ENCODE results near the gene AKNA. TPM values are rescaled to one million over a fixed set of nuclear protein-coding genes. Genes with fewer than 3 reads are reported as not detected.

AKNA gene
- total RNA-seq, 1 experiment from 2014 or later: 14.4 TPM

DNA sequence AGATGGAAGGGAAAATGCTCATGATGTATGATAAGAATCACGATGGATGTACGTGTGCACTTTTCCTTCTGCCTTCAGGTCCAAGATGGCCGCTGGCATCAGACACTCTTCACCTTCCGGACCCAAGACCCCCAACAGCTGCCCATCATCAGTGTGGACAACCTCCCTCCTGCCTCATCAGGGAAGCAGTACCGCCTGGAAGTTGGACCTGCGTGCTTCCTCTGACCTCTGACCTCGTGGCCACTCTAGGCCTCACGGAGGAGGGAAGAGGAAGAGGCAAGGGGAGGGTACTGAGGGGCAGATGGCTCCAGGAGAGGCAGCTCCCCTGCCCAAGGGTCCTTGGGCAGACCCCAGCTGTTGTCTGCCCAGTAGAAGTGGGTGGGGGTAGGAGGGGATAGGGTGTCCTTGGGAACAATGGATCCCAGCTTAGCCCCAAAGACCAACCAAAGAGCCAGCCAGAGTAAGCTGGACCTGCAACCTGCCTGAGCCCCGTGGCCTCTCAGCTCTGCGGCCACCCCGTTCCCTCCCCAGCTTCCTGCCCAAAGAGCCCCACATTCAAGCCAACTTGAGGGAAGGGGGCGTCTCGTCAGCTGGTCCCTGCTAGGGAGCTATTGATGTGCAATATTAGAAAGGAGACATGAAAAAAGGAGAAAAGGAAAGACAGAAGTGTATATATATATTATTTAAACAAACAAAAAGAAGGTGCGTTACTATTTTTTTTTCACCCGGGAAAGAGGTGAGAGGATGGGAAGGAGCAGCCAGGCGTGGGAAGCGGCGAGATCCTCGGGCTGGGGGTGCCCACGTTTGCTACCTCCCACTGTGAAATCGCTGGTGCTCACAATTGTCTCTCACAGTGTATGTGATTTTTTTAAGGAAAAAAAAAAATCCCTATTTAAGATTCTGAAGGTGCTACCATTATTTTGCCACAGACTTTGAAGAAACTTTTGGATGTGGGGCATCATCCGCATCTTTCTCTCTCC, 77.0 kb downstream of the AKNA start:
- no peaks in the 10 kb centered on the region for H3K79me2 ChIP-seq (ENCODE audit: low read depth)
- POLR2A ChIA-PET (ENCODE audit: unreplicated experiment): interaction anchor here (0.6 kb wide), 1 partner anchor 200 kb away, joined by 5 read pairs; no protein-coding TSS in a partner anchor
- CTCF ChIA-PET: no interaction called here

GRCh38 chr9:114309096-114309495, 78.7 kb downstream of the AKNA start:
- H3F3A ChIP-seq (ENCODE audit: insufficient read depth, low read depth): no peaks in the 10 kb centered on the region
- DNase-seq: no peak
- H3K4me2 ChIP-seq: no peak overlapping the region
- H4K20me1 ChIP-seq (ENCODE audit: insufficient read depth): no peaks in the 10 kb centered on the region
- no peaks in the 10 kb centered on the region for H3K9me3 ChIP-seq (ENCODE audit: insufficient read depth, low read depth)
- H3K9me2 ChIP-seq (ENCODE audit: insufficient read depth): no peaks in the 10 kb centered on the region
- BruUV-seq (replicated peaks): no TSS peak
- POLR2A ChIA-PET (ENCODE audit: unreplicated experiment): no interaction called here
- no peaks in the 10 kb centered on the region for H3K79me2 ChIP-seq (ENCODE audit: low read depth)
- H3K27ac ChIP-seq: no peak overlapping the region
- no peak overlapping the region for H3K4me3 ChIP-seq
- no peak overlapping the region for H2AFZ ChIP-seq
- TF ChIP-seq, protein P1, sequence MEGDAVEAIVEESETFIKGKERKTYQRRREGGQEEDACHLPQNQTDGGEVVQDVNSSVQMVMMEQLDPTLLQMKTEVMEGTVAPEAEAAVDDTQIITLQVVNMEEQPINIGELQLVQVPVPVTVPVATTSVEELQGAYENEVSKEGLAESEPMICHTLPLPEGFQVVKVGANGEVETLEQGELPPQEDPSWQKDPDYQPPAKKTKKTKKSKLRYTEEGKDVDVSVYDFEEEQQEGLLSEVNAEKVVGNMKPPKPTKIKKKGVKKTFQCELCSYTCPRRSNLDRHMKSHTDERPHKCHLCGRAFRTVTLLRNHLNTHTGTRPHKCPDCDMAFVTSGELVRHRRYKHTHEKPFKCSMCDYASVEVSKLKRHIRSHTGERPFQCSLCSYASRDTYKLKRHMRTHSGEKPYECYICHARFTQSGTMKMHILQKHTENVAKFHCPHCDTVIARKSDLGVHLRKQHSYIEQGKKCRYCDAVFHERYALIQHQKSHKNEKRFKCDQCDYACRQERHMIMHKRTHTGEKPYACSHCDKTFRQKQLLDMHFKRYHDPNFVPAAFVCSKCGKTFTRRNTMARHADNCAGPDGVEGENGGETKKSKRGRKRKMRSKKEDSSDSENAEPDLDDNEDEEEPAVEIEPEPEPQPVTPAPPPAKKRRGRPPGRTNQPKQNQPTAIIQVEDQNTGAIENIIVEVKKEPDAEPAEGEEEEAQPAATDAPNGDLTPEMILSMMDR (conservative IDR thresholded peaks at IDR 0.05): no peak
- no peak for TF ChIP-seq EZH2 (IDR thresholded peaks at IDR 0.05; ENCODE audit: low read depth)
- no peaks in the 10 kb centered on the region for H3K4me1 ChIP-seq (replicated peaks; ENCODE audit: insufficient read depth)
- H3K27me3 ChIP-seq (ENCODE audit: insufficient read depth, low read depth): 0 out of 2 replicates have a peak, but pooled peaks cover 4% of the 10 kb centered on the region
- CTCF ChIA-PET: no interaction called here
- H3K36me3 ChIP-seq (ENCODE audit: low read depth): no peaks in the 10 kb centered on the region
- intact Hi-C loops (cut with micrococcal nuclease; ENCODE audit: unreplicated experiment): no loop called here

More for the DNA sequence above, 77.0 kb downstream of the AKNA start:
- no TSS peak for BruUV-seq (replicated peaks)
- H4K20me1 ChIP-seq (ENCODE audit: insufficient read depth): no peaks in the 10 kb centered on the region
- DNase-seq: no peak
- intact Hi-C loops (cut with micrococcal nuclease; ENCODE audit: unreplicated experiment): no loop called here
- no peak overlapping the region for H2AFZ ChIP-seq
- H3K4me3 ChIP-seq: no peak overlapping the region
- no peaks in the 10 kb centered on the region for H3K9me2 ChIP-seq (ENCODE audit: insufficient read depth)
- no peaks in the 10 kb centered on the region for H3K9me3 ChIP-seq (ENCODE audit: insufficient read depth, low read depth)
- H3K27me3 ChIP-seq (ENCODE audit: insufficient read depth, low read depth): 0 out of 2 replicates have a peak, but pooled peaks cover 4% of the 10 kb centered on the region
- no peaks in the 10 kb centered on the region for H3F3A ChIP-seq (ENCODE audit: insufficient read depth, low read depth)
- H3K4me1 ChIP-seq (replicated peaks; ENCODE audit: insufficient read depth): no peaks in the 10 kb centered on the region
- no peaks in the 10 kb centered on the region for H3K36me3 ChIP-seq (ENCODE audit: low read depth)
- TF ChIP-seq, protein P1 (conservative IDR thresholded peaks at IDR 0.05): no peak
- no peak for TF ChIP-seq EZH2 (IDR thresholded peaks at IDR 0.05; ENCODE audit: low read depth)
- no peak overlapping the region for H3K4me2 ChIP-seq
- no peak overlapping the region for H3K27ac ChIP-seq

GRCh38 chr9:114308361-114308950, 79.3 kb downstream of the AKNA start:
- ChIA-PET POLR2A (ENCODE audit: unreplicated experiment) (no interaction called here), CTCF (no interaction called here)
- Histone ChIP-seq H3K79me2 (ENCODE audit: low read depth) (no peaks in the 10 kb centered on the region), H3K9me2 (ENCODE audit: insufficient read depth) (no peaks in the 10 kb centered on the region), H3K36me3 (ENCODE audit: low read depth) (no peaks in the 10 kb centered on the region), H2AFZ (no peak overlapping the region), H4K20me1 (ENCODE audit: insufficient read depth) (no peaks in the 10 kb centered on the region), H3K9me3 (ENCODE audit: insufficient read depth, low read depth) (no peaks in the 10 kb centered on the region), H3K4me1 (replicated peaks; ENCODE audit: insufficient read depth) (no peaks in the 10 kb centered on the region), H3F3A (ENCODE audit: insufficient read depth, low read depth) (no peaks in the 10 kb centered on the region), H3K27me3 (ENCODE audit: insufficient read depth, low read depth) (0 out of 2 replicates have a peak, but pooled peaks cover 4% of the 10 kb centered on the region), H3K4me3 (no peak overlapping the region), H3K4me2 (no peak overlapping the region), H3K27ac (no peak overlapping the region)
- TF ChIP-seq, protein P1 (conservative IDR thresholded peaks at IDR 0.05): no peak
- intact Hi-C loops (cut with micrococcal nuclease; ENCODE audit: unreplicated experiment): no loop called here
- no peak for DNase-seq
- BruUV-seq (replicated peaks): no TSS peak

Measured in PC-9 (cell line).